HG03457 (cell line): ENCODE data around the gene LY6G5B.
"Not testable (repeated sequence)": the region's sequence is repeated elsewhere in the genome, so short reads cannot be mapped to it uniquely, and the experiment has no call there.

Source experiments
- ATAC-seq: cut with Tn5 transposase; IDR thresholded peaks from one replicate; pipeline ENCODE4 v1.9.1; 2021; ENCODE audit warnings: moderate number of reproducible peaks; ENCODE audit not compliant: unreplicated experiment

Gene LY6G5B

DNA sequence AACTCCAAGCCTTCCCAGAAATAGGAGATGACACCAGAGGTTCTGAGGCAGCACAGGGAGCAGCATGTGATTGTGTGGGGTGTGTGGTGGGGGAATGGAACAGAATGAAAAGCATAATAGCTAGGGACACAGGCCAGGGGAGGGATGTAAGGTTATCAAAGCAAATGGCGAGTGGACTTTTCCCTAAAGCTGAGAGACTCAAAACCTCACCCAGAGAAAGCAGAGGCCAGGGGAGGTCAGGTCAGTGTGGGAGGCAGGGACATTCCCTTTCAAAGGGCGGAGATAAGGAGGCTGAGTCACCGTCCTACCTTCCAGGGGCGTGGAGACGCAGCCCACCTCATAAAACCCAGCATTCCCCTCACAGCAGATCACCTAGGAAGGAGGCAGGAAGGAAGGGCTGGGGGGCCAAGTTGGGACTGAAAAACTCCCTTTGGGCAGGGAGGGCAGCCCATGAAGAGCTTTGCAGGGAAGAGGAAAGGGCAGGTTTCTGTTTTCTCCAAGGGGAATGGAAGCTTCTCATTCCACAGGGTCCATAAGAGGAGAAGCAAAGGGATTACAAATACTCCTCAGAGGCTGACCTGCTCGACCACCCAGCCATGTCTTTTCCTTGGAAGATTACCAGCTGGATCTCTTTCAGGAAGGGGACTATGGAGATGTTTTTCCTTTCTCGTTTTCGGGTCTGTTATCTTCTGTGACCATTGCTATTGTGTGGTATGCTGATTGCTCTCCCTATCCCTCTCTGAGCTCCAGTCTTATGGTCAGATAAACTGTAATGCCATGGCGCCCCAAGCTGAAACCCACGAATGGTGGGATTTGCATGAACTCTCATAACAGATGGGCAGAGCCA is 20.7 kb downstream of the LY6G5B start:
- no peak for ATAC-seq

DNA sequence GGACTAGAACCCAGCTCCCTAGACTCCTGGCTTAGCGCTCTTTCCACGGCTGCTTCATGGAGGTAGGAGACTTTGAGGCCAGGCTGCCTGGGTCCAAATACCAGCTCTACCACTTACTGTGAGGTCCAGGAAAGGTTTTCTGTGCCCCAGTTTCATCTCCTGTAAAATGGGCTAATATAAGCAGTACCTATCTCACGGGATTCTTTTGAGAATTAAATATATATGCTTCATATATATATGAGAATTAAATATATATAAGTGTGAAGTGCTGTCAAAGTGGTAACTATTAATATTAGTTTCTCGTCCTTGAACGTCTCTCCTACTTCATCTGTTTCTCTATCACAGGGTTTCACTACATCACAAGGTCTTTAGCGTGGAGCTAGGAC is 21.3 kb downstream of the LY6G5B start:
- ATAC-seq = no peak

DNA sequence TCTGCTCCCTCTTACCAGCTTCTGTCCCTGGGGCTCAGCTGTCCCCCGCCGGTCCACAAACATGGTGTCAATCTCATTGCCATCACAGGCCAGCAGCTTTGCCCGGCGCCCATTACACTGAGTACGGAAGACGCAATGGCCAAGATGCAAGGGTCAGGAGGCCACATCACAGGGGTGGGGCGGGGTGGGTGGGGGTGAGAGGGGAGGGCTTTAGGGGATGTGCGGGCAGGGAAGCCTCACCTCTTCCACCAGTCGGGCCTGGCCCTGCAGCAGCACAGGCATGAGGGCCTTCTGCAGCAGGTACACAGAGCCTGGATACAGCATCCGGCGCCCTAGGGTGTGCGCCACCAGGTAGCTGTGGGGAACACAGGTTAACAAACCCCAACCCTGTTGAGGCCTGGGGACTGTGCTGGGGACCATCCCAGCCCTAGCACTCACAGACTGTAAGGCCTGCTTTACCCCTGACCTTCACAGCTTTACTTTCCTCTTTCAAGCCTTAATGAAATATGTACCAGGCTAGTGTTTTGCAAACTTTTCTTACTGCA is 21.9 kb downstream of the LY6G5B start:
- ATAC-seq = no peak

DNA sequence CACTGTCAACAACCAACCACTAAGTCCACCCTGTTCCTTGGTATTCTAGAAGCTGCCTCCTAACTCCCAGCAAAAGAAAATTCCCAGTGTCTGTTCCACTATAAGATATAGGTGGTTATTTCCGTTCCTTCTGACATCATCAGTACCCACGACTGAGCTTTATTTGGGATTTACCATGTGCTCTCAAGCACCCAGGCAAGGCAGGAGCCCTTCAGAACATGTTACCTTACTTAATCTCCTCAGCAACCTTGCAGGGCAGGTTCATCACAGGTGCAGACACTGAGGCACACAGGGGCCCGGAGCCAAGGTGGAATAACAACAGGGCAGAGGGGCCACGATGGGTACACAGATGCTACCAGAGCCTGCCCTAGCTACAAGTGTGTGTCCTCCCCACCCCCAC is 22.6 kb downstream of the LY6G5B start:
- ATAC-seq = no peak

DNA sequence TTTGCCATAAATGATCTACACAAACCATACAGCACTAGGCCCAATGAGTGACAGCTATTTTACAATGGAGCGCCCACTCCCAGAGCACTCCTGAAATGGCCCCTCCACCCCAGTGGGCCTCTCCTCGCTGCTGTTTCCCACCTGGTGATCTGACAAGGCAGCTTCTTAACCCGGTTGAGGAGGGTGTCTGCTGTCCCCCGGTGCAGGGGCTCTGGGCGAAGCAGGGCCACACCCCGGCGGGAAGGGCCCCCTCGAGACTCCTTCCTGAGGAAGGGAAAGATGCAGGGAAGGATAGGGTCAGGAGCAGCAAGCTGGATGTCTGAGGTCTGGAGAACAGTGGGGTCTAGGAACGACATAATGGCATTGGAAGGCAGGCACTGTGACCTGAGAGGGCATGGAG is 23.1 kb downstream of the LY6G5B start:
- ATAC-seq = no peak

DNA sequence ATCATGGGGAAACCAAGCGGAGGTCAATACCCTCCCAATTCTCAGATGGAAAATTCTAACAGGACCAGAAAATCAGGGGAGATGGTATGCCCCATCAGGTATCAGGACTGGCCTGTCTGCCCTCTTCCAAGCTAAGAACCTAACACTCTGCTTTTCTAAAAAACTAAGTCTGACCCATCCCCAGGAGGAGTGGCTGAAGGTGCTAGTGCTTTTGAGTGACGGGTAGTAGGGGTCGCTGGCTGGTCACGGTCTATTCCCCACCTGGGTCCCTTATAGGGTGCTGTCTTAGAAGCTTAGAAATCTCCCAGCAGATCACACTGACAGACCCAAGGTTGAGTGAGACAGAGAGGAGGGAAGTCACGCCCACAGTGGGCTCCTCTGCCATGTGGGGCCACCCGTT is 23.8 kb downstream of the LY6G5B start:
- ATAC-seq = no peak

DNA sequence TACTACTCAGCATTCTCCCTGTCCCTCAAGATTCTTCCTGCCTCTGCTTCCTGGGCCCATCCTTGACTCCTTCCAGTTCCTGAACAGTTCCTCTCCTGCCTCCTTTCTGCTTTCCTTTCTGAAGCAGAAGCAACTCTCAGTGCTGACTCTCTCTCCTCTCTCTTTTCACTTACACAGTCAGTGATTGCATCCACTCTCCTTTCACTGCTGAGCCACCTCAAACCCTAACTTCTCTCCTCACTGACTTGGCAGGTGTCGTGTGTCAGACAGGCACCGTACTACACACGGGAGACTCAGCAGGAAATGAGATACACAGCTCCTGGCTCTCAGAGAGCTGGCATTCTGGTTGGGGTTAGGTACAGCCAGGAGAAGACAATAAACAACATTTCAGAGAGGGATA is 27.8 kb downstream of the LY6G5B start:
- ATAC-seq = no peak

DNA sequence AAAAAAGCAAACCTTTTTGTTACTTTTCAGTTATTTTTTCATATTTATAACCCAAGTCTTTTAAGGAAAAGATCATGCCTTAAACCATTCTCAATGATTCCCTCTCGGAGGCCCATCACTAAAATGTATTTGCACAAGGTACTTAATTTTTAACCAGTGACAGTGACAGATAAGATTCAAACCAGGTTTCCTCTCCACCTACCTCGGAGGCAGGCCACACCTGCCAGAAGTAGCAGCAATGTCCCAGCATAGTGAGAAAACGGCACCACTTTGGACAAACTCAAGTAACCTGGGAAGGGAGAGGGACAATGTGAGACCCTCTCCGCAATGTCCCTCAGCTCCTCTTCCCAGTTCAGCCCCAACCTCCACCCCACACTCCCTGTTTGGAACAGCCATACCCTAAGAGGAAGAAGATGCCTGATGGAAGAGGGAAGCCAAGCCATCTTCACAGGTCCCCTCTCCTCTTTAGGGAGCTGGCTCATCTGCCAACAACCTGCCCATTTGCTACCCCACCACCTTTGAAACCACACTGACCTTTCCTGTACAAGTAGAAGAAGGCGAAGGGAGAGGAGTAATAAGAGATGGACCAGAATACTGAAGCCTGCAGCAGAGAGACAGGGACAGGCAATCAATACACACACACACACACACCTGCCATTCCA is 31.1 kb downstream of the LY6G5B start:
- ATAC-seq = no peak

DNA sequence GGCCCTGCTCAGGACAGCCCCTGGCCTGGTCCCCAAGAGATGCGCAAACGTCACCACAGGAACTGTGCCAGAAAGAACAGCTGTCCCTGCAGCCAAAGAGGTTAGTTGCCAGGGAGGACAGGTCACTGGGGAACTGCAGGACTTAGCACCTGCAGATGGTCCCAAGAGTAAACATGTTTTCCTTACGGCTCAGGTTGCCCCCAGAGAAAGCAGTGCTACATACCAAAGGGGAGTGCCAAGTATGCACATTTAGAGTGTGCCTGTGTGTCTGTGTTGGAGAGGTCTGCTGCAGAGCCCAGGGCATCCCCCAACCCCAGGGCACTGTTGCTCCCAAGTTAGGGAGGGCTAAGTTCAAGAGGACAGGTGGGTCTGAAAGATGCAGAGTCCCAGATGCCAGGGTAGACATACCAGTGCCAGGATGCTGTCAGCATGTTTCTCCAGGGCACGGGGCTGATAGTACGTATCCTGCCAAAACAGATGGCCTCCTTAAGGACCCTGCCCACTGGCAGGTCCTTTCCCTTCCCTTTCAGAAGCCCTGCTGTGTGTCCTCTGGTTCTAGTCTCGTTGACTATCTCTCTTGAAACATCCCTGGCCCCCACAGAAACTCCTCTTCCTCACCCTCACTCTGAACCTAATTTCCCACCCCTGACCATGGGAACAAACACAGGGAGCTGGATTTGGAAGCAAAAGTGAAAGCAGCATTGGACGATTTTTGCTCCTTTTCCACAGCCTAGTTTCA is 32.1 kb downstream of the LY6G5B start:
- ATAC-seq = no peak

DNA sequence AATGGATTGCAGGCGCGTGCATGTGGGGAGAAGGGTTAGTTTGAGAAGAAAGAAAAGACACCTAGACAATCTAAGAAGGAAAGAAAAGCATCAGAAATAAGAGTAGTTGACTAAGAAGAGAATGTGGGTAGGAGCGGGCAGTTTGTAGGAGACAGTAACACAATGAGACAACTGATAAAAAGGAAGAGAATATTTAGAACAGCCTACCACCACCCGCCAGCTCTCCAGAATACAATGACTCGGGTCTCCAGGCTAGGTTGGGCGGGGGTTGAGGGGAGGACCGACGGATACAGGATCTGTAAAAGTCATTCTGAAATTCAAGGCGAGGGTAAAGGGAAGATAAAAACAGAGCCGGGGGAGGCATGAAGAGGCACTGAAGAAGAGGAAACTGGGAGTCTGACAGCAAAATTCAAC is 32.6 kb downstream of the LY6G5B start:
- ATAC-seq = no peak

DNA sequence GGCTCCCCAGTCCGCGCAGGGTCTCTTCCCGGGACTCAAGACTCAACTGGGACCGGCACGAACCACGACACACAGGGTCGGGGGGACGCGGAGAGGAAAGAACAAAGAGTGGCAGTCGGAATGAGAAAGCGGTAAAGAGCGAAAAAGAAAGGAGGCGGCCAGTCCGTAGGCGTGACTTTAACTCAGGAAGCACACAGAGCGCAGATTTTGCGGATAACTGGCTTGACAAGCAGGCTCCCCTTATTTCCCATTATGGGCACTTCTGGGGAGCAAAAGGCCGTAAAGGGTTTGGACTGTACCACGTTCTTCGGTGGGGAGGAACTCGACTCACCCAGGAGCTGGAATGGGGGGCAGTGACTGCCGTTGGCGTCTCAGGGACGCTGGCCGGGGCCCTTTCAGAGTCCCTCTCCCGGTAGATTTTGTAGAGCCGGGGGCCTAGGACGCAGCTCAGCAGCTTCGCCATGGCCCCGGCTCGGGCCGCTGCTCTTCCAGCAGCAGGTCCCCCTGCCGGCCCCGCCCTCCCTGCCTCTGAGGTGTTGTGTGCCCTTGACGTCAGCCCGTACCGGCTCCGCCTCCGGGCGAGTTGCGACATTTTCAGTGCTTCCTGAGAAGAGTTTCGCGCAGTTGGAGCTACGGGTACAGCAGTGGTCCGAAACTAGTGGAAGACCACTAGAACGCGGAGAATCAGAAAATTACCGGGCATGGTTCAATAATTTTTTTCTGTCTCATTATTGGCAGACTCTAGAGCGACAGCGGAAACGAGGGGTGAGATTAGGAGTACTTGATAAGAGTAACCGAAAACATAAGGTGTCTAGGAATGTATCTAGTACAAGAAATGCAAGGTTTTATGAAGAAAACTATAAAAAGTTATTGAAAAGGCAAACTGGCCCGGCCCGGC is 33.3 kb downstream of the LY6G5B start, which contains the start of gene ABHD16A:
TSS of gene ABHD16A (minus strand) at position 506 of the 898 bp plus-strand sequence. CDS start at position 463, 43 bp downstream.
- ATAC-seq = no peak

DNA sequence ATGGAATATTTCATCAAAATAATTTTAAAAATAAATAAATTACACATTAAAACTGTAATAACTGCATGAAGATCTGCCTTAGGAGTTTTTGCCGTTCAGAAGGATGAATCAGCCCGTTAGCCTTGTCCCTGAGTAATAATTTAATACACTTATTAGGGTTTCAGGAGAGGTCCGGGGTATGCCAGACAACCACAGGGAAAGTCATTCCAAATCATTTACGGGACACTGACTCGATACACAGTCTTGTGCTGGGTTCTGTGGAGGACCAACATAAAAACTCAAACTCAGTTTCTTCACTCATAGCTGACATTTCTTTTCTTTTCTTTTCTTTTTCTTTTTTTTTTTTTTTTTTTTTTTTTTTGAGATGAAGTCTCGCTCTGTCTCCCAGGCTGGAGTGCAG is 36.2 kb downstream of the LY6G5B start:
- ATAC-seq = no peak

DNA sequence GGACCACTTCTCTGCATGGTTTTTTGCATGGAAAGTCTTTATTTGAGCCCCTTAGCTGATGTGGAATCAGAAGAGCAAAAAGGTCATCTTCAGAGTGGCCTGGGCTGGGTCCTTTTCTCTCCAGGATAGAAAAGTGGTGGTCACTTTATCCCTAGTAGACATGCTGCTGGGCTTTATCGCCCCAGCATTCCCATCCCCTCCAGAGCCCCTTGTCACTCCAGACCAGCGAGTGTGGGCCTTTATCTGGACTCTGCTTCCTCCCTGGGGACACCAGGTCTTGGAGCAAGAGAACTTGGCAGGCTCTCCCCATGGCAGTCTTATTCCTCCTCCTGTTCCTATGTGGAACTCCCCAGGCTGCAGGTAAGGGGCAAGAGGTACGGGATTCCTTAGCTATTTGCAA is 36.8 kb downstream of the LY6G5B start, which contains the start of gene LY6G6F:
TSS of gene LY6G6F (plus strand) at position 268 of the 400 bp plus-strand sequence. CDS start at position 309, 41 bp downstream.
- no peak for ATAC-seq

DNA sequence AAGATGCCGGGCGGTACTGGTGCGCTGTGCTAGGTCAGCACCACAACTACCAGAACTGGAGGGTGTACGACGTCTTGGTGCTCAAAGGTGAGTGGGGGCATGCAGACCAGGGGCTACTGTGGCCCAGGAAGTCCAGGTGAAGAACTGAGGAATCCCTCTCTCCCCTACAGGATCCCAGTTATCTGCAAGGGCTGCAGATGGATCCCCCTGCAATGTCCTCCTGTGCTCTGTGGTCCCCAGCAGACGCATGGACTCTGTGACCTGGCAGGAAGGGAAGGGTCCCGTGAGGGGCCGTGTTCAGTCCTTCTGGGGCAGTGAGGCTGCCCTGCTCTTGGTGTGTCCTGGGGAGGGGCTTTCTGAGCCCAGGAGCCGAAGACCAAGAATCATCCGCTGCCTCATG is 37.9 kb downstream of the LY6G5B start:
- no peak for ATAC-seq

DNA sequence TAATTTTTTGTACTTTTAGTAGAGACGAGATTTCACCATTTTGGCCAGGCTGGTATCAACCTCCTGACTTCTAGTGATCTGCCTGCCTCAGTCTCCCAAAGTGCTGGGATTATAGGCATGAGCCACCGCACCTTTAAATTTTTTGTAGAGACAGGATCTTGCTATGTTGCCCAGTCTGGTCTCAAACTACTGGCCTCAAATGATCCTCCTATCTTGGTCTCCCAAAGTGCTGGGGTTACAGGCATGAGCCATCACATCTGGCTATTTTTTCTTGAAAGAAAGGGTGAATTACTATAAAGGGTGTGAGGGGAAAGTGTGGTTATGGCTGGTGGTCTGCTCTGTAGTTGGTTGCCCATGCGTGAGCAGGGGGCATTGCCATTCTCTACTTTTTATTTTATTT is 38.4 kb downstream of the LY6G5B start:
- ATAC-seq = no peak

DNA sequence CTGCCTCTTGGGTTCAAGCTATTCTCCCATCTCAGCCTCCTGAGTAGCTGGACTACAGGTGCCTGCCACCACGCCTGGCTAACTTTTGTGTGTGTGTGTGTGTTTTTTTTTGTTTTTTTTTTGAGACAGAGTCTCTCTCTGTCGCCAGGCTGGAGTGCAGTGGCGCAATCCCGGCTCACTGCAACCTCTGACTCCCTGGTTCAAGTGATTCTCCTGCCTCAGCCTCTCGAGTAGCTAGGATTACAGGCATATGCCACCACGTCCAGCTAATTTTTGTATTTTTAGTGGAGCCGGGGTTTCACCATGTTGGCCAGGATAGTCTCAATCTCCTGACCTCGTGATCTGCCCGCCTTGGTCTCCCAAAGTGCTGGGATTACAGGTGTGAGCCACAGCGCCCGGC is 39.4 kb downstream of the LY6G5B start:
- not testable (repeated sequence) for ATAC-seq

DNA sequence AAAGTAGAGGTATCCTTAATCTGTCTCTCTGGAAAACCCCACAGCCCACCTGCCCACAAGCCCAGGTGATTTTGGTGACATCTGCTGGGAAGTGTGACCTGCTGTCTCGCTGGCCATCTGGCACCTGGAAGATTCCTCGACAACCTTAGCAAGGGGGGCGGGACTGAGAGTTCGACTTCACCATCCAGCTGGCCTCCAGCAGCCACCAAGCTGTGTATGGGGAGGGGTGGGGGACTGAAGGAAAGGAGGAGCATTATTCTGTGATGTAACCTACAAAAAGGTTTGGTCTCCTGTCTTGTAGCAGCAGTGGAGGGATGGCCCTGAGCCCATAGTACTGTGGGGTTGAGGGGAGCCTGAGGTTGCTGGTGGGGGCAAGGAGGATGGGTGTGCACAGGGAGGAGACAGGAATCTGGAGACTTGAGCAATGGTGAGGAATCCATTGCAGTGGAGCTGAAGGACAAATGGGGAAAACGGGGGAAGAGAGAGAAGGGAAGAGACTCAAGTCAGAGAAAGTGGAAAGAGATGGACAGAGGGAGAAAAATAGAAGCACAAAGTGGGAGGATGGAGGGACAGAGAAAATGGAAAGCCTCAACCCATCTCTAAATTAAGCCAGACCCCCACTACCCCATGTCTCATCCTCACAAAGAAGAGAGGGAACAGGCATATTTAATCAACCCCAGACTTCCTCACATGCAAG is 40.9 kb downstream of the LY6G5B start:
- no peak for ATAC-seq

DNA sequence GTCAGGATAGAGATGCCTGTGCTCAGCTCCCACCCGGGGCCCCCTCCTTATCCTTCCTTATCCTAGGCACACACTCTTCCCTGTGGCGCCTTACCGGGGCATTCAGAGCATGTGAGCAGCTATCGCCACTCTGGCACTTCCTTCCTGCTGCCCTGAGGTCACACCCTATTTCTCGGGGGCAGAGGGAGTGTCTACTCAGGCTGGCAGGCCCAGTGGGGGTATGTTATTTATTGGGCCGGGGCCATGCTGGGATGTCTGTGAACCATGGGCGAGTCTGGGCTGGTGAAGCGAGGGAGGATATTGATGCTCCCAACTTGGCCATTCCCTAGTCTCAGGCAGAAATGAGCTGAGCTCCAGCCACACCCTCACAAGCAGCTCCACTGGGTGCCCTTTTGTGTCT is 41.5 kb downstream of the LY6G5B start:
- no peak for ATAC-seq

DNA sequence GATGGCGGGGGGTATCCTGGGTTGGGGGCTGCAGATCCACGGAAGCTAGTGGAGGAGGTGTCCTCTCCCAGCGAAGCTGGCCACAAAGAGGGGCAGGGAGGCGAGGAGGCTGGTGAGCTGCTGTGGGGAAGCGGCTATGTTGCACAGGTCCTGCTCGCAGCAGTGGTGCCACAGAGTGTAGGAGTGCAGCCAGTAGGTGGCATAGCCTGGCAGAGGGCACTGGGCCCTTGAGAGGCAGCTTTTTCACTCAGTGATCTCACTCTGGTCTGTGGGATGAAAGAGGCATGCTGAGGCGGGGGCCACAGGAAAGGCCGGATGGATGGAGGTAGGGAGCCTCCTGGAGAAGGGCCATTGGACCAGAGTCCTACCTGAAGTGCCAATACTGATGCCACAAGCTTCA is 42.5 kb downstream of the LY6G5B start:
- no peak for ATAC-seq

DNA sequence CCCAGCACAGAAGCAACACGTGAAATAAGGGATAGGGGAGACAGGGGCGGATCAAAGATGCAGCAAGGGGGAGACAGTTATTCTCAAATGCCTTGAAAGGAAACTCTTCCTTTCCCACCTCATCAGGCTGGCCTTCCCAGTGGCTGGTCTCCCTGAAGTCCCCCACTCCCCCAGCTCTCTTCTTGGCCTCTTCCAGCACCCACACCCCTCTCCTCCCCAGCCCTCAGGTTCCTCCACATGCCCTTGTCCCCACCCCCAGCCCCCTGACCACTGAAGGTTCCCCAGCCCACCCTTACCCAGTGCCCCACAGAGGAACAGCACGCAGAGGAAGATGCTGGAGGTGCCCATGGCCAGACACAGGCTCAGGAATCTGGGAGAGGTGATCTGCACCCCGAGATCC is 43.7 kb downstream of the LY6G5B start:
- ATAC-seq = no peak
